NCI-H1092 (cell line): ENCODE data around the gene TSHB.

ENCODE experiments used
- DNase-seq: peaks from one replicate; lab custom pipeline; 2025; lab: John Stamatoyannopoulos, UW

Gene TSHB

GRCh38 chr1:115060501-115060900 is 30.9 kb downstream of the TSHB start:
- no peak for DNase-seq

DNA sequence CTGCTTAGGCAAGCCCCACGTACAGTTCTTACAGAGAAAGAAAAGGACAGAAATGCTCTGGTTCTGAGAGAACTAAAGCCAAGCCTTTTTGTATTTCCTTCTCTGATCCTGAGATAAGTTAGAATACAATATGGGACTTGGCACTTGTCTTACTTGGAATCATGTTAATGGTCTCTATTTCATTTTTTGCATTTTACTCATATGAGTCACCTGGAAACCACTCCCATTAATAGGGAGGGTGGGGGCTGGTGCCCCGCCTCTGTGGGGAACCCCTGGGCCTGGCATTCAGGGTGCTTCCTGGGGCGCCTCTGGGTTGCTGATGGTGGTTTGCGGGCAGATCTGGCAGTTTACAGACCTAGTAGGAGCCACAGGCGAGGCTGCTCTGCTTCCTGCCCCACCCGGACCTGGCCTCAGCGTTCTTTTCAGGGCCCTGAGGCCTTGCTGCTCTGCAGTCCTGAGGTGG is 32.9 kb downstream of the TSHB start:
- no peak for DNase-seq

- no peak for DNase-seq
Observed at GRCh38 chr1:115063228-115063901, 33.7 kb downstream of the TSHB start.

DNA sequence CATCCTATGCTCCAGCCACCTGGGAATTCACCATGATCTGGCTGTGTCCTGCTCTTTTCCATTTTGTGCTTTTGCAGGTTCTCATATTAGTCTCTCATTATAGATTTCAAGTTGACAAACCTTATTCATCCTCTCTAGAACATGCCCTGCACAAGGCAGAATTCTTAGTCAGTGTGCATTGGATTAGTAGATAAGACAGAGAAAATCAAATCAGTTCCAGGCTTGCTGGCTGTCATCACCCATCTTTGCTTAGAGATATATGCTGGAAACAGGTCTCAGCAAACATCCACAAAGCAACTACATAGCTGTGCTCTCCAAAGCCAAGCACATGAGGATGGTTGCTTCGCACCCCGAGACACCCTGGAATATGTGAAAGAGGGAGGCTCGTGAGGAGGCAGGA is 34.8 kb downstream of the TSHB start:
- no peak for DNase-seq

GRCh38 chr1:115065021-115065420 is 35.4 kb downstream of the TSHB start:
- DNase-seq = no peak

DNA sequence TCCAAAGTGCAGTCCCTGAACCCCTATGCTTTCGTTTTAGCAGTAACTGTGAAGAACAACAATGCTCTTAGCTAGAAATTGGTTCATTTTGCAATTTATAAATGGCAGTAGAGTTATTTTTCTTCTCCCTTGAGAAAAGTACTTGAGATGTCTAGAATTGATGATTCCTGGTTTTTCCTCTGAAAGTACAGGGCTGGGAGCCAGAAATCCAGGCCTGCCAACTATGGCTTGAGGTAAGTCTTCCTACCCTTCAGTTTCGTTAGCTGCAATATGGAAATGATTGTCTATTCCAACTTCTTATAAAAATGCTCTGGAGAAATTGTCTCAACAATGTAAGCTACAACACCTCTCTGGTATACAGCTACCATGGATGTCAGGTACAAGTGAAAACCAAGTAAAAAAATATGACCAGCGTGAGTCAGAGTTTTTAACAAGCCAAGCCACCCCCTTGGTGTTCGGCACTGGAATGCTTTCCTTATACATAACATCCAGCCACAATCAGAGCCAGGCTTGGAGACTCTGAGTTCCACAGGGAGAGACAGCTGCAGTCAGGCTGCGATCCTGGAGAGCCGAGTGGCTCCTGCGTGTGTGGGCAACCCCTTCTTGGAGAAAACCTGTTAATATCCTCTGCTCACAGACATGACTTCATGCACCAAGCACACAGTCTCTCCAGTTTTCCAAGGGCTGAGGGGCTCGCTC is 37.7 kb downstream of the TSHB start:
- DNase-seq = no peak

GRCh38 chr1:115068826-115069585 is 39.4 kb downstream of the TSHB start:
- no peak for DNase-seq

DNA sequence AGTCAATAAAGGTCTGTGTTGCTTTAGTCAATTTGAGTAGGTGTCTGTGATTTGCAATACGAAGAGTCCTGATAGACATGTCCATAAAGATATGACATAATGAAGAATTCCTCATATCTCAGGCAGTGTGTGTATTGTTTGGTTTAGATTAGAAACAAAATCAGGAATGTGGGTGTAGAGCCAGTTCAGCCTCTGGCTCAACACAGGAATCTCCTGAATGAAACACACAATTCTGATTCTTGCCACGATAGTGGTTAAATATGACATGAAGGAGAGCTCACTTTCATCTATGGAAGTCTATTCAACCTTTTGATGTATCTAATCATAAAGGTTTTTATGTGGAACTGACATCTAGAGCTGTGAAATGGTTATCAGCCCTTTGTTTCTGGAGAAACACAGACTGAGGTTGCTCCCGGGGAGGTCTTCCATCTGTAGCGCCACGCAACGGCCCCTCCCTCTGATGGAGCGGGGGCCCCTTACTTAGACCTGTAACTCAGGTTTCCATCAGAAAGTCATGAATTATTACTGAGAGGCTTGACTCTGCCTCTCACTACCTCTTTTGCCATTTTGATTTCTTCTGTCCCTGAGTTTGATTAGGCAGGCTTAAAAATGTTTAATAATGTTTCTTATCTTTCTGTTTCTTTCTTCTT is 40.2 kb downstream of the TSHB start:
- no peak for DNase-seq

DNA sequence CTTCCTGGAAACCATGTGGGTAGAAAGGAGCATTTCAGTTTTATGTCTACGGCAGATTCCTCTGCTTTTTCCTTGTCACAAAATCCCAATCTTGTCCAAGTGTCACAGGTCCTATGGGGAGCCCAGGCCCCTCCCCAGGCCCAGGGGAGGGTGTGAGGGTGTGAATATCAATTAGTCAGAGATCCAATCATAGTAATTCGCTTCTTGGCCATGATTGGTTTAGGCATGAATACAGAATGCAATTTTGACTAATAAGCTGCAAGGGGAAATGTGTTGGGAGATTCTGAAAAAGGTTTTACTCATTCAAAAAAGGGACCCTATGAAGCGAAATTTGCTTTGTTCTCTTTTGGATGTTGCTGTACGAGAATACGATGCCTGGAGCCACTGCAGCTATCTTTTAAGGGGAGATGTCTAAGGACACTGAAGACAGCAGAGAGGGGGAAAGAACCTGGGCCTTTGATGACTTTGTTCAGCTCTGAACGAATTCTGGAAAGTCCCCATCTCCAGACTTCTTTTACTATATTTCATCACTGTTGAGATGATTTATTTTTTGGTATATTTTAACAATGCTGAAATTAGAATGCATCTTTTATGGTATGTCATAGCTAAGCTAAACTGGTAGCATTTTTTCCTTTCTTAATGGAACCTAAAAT is 41.5 kb downstream of the TSHB start:
- DNase-seq = no peak

DNA sequence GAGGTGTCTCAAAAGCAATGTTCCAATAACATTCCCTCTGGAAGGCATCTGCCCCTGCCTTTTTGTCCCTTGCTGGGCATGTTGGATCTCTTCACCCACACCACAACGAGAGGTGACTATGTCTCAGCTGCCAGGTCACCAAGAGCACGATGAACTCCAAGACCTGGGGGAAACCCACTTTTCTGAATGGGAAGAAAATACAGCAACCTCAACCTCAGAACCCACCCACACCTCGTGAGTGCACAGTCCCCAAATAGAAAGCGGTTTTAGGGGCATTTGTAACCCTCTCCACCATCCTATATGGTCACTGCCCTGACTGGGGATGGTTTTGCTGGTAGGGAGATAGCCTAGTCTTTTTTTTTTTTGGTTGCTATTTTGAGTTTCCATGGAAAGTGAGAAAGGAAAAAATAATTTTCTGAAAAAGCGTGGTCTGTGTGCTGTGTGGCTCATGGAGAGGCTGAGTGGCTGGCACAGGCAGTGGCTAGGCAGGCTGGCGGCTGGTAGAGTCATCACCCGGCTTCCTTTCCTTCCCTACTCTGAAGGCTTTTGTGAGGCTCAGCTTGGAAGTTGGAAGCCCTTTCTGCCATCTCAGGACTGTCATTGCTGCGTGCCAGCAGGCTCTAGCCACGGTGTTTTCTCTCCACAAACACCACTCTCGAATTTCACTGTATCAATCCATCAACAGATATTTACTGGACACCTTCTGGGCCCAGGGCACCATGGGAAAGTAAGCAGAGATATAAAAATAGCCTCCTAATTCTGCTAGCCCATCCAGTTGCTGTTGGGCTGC is 43.9 kb downstream of the TSHB start:
- DNase-seq = no peak

- DNase-seq = no peak
Observed at GRCh38 chr1:115074839-115075534, 45.4 kb downstream of the TSHB start.

GRCh38 chr1:115076384-115076915 is 46.8 kb downstream of the TSHB start:
- DNase-seq = no peak

- DNase-seq = no peak
Observed at GRCh38 chr1:115077286-115077983, 47.8 kb downstream of the TSHB start.

GRCh38 chr1:115077984-115078330 is 48.3 kb downstream of the TSHB start:
- DNase-seq = no peak

DNA sequence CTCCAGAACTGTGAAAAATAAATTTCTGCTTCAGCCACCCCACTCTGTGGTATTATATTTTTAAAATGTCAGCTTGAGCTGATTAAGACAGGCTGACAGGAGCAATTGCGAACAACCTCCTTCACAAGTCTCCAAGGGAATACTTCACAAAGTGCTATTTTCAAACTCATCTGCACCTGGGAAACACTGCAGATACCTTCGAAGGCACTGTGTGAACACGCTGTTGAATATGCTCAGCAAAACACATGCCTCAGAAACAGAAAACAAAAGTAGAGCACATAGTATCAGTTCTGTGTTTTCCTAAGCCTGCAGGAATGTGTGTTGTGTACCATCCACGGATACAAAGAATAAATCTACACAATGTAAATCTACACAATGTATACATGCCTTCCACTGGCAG is 49.1 kb downstream of the TSHB start:
- DNase-seq = no peak

- DNase-seq = no peak
Observed at GRCh38 chr1:115082949-115083348, 53.3 kb downstream of the TSHB start.
